Psoas muscle (tissue), 8 donors: Measurements from ENCODE around the gene KCNJ8. TPM values are rescaled to one million over a fixed set of nuclear protein-coding genes. Genes with fewer than 3 reads are reported as not detected.
"Not testable (repeated sequence)": the region's sequence is repeated elsewhere in the genome, so short reads cannot be mapped to it uniquely, and the experiment has no call there.

Experiments used
- ATAC-seq, 4 donors: fragments of 200-7000 bp; cut with Tn5 transposase; one replicate each; pipeline ENCODE4 v1.9.1; 2020; ENCODE audit warnings: moderate library complexity in 3 of 4, mild to moderate bottlenecking in 2 of 4
- DNase-seq, 2 donors: peaks; one replicate each; pipeline ENCODE4 v3.0.0-alpha.2; 2020
- H3K27ac ChIP-seq: fragments of 200-600 bp; one replicate; pipeline ENCODE4 v1.8.0; 2022
- H3K27me3 ChIP-seq, 3 donors: fragments of 200-600 bp in 1 of 3; one replicate each; pipeline versions ENCODE4 v1.6.1 to v1.8.0; 2013 to 2022; ENCODE audit warnings: low read length in 2 of 3, mild to moderate bottlenecking in 2 of 3, moderate library complexity in 1 of 3; ENCODE audit not compliant: insufficient read depth in 3 of 3
- H3K36me3 ChIP-seq, 2 donors: fragments of 200-600 bp in 1 of 2; one replicate each; pipeline versions ENCODE4 v1.6.1 to v1.8.0; 2013 to 2022; ENCODE audit warnings: low read depth in 1 of 2, mild to moderate bottlenecking in 1 of 2, moderate library complexity in 1 of 2; ENCODE audit not compliant: insufficient read depth in 1 of 2
- H3K4me1 ChIP-seq: fragments of 200-600 bp; one replicate; pipeline ENCODE4 v1.8.0; 2022
- H3K4me3 ChIP-seq: fragments of 200-600 bp; one replicate; pipeline ENCODE4 v1.8.0; 2022; ENCODE audit warnings: mild to moderate bottlenecking
- H3K9me3 ChIP-seq: fragments of 200-600 bp; one replicate; pipeline ENCODE4 v1.8.0; 2022
- WGBS, 3 donors: extraction: QIAGEN DNeasy Blood & Tissue Kit; methylation state at CpG; one replicate each; pipeline versions ENCODE4 v1.1.6 to v1.1.7; 2013; 5-methylcytosine and 5-hydroxymethylcytosine counted together
- intact Hi-C, 2 donors: fragments of 100-400 bp; cut with DNase I; formaldehyde crosslinking; loops; one replicate each; pipeline versions ENCODE4 v1.11.0 to v1.14.2; 2022
- polyA plus RNA-seq, 3 donors: library from polyadenylated mRNA; stranded (reverse); fragments of 200-250 nt; gene quantifications; one replicate each; pipeline ENCODE4 v1.2.3, GENCODE V29; 2013
- total RNA-seq, 4 donors: library from RNA; stranded (reverse); fragmentation: NEBNext Ultra II Directional in 2 of 4; extraction: Animal tissue kit (Norgen Biotek cat#: 25700) in 2 of 4; gene quantifications; one replicate each; pipeline versions ENCODE4 v1.2.1 to v1.2.4, GENCODE V29; 2021 to 2023
- TF ChIP-seq, protein P1 (sequence below): fragments of 200-600 bp; IDR thresholded peaks from one replicate; pipeline ENCODE4 v1.8.0; 2022; ENCODE audit warnings: antibody characterized with exemption
- donor health status: healthy with polysubstance abuse.
- donor health status: DM: no; HTN: no; CAD: no; lungs with moderate emphysema.
- donor health status: Bipolar disorder and iron deficiency.
- donor health status: healthy.
- donor health status: DM: yes; HTN: yes; CAD: no.
- donor health status: DM: no; HTN: no; CAD: no.
- donor health status: DM: no; HTN: no; CAD: no.
- donor health status: DM: yes; HTN: yes; CAD: no.

Gene KCNJ8
- total and polyA plus RNA-seq, 7 donors = 3.4 to 13.3 (median 7.4) TPM

DNA sequence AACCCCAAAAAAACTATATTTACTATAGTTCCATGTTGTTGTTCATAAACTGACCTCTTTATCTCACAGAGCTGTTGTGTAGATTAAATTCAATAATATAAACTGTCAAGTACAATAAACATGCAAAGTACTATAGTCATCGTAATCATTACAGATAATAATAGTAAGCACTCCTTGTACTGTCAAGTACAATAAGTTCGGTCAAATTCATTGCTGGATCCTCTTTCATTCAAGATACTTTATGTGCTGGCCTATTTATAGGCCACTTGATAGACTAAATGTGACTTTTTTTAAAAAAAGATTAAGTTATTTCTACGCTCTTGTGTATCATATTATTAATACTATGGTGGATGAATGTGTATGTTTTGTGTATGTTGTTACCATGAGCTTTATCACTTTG is 39.2 kb upstream of the KCNJ8 start:
- Histone ChIP-seq H3K27ac (no peak overlapping the region), H3K36me3 (peaks cover 0 to 84% of the 10 kb centered on the region in 2 donors), H3K27me3 (no peaks in the 10 kb centered on the region), H3K4me1 (no peaks in the 10 kb centered on the region), H3K9me3 (no peaks in the 10 kb centered on the region), H3K4me3 (no peak overlapping the region)
- intact Hi-C loops = no loop called here
- DNase-seq = no peak
- WGBS, 3 donors = 52 to 83% (median 65%) methylated on average over 3 of the region's 3 CpGs
- TF ChIP-seq, protein P1, sequence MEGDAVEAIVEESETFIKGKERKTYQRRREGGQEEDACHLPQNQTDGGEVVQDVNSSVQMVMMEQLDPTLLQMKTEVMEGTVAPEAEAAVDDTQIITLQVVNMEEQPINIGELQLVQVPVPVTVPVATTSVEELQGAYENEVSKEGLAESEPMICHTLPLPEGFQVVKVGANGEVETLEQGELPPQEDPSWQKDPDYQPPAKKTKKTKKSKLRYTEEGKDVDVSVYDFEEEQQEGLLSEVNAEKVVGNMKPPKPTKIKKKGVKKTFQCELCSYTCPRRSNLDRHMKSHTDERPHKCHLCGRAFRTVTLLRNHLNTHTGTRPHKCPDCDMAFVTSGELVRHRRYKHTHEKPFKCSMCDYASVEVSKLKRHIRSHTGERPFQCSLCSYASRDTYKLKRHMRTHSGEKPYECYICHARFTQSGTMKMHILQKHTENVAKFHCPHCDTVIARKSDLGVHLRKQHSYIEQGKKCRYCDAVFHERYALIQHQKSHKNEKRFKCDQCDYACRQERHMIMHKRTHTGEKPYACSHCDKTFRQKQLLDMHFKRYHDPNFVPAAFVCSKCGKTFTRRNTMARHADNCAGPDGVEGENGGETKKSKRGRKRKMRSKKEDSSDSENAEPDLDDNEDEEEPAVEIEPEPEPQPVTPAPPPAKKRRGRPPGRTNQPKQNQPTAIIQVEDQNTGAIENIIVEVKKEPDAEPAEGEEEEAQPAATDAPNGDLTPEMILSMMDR = no peak
- peak in 1 of 4 donors; percentile 72 for ATAC-seq

- Histone ChIP-seq H3K36me3 (peaks cover 0 to 90% of the 10 kb centered on the region in 2 donors), H3K4me3 (no peak overlapping the region), H3K9me3 (no peaks in the 10 kb centered on the region), H3K27me3 (no peaks in the 10 kb centered on the region), H3K4me1 (no peaks in the 10 kb centered on the region), H3K27ac (no peak overlapping the region)
- DNase-seq (no peak), ATAC-seq (no peak)
- intact Hi-C loops = no loop called here
- TF ChIP-seq, protein P1 = no peak
Measured at GRCh38 chr12:21813125-21813524, 38.6 kb upstream of the KCNJ8 start.

- H3K4me3 ChIP-seq, ATAC-seq, intact Hi-C loops, H3K4me1 ChIP-seq, H3K9me3 ChIP-seq, DNase-seq, H3K27me3 ChIP-seq, H3K27ac ChIP-seq: not testable (repeated sequence)
- peaks cover 0 to 94% of the 10 kb centered on the region in 2 donors for H3K36me3 ChIP-seq
- 81 to 95% (median 83%) methylated on average over 2 of the region's 2 CpGs for WGBS, 3 donors
Measured at GRCh38 chr12:21812340-21812739, 37.8 kb upstream of the KCNJ8 start.

- Histone ChIP-seq H3K9me3 (no peaks in the 10 kb centered on the region), H3K4me3 (no peak overlapping the region), H3K27ac (no peak overlapping the region), H3K27me3 (no peaks in the 10 kb centered on the region), H3K4me1 (no peaks in the 10 kb centered on the region), H3K36me3 (peaks cover 0 to 97% of the 10 kb centered on the region in 2 donors)
- DNase-seq = no peak
- no peak for ATAC-seq
- intact Hi-C loops = loop anchor here in 1 of 2 donors (5.0 kb wide), 1 partner anchor 33 kb away; no protein-coding TSS in a partner anchor
- TF ChIP-seq, protein P1 = no peak
Measured at GRCh38 chr12:21809100-21809499, 34.6 kb upstream of the KCNJ8 start.

DNA sequence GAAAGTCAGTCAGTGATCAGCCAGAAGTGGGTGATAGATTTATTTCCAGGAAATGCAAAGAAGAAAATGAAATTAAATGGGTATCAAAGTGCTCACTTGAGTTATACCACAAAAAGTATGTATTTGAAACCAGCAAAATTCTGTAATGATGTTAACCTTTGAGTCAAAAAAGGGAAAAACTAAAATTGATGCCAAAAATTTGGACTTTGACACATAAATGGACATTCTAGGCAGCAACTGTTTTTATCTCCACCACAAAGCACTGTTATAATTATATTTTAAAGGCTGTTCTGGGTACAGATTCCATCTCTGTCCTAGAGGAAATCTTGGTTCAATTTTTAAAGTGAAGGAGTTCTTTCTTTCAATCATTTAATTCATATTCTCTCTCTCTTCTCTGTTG is 31.7 kb upstream of the KCNJ8 start:
- Histone ChIP-seq H3K36me3 (peaks cover 0 to 94% of the 10 kb centered on the region in 2 donors), H3K27ac (no peak overlapping the region), H3K27me3 (no peaks in the 10 kb centered on the region), H3K4me1 (no peaks in the 10 kb centered on the region), H3K9me3 (no peaks in the 10 kb centered on the region), H3K4me3 (no peak overlapping the region)
- no peak for ATAC-seq
- TF ChIP-seq, protein P1 = no peak
- intact Hi-C loops = loop anchor here in 1 of 2 donors (5.0 kb wide), 1 partner anchor 36 kb away; no protein-coding TSS in a partner anchor
- DNase-seq = no peak
